ENCODE measurements around the gene HDAC8. TPM values are rescaled to one million over a fixed set of nuclear protein-coding genes. Genes with fewer than 3 reads are reported as not detected.

The HDAC8 gene
- total RNA-seq, 2 experiments from 2014 or later = 32.5 to 40.0 TPM

- H3K9me3 ChIP-seq (ENCODE audit: low read length) = no peaks in the 10 kb centered on the region
- H3K36me3 ChIP-seq (ENCODE audit: insufficient read depth, low read length) = no peaks in the 10 kb centered on the region
- no peak for DNase-seq (ENCODE audit: low spot score)
- CTCF ChIA-PET (ENCODE audit: unreplicated experiment) = no interaction called here
- H2AFZ ChIP-seq (ENCODE audit: low read length) = no peak overlapping the region
- no peaks in the 10 kb centered on the region for H3K9me2 ChIP-seq (ENCODE audit: insufficient read depth, low read length)
- H3K4me1 ChIP-seq (ENCODE audit: insufficient read depth, low read length, poor library complexity, severe bottlenecking) = no peaks in the 10 kb centered on the region
- no peak overlapping the region for H3K4me2 ChIP-seq (ENCODE audit: low read length)
- intact Hi-C loops (cut with micrococcal nuclease; ENCODE audit: unreplicated experiment) = no loop called here
- POLR2A ChIA-PET = no interaction called here
- H4K20me1 ChIP-seq (ENCODE audit: insufficient read depth, low read length) = no peaks in the 10 kb centered on the region
- no peak overlapping the region for H3K4me3 ChIP-seq (ENCODE audit: low read depth, low read length, poor library complexity, severe bottlenecking)
- H3K79me2 ChIP-seq (ENCODE audit: insufficient read depth, low read depth, low read length) = no peaks in the 10 kb centered on the region
- BruUV-seq (replicated peaks) = no TSS peak
- no peak overlapping the region for H3K27ac ChIP-seq (ENCODE audit: low read depth, low read length, poor library complexity, severe bottlenecking)
- TF ChIP-seq CTCF (conservative IDR thresholded peaks at IDR 0.05; ENCODE audit: low read length) = no peak
- no peak for TF ChIP-seq EZH2phosphoT487 (IDR thresholded peaks at IDR 0.05; ENCODE audit: borderline replicate concordance, low read depth, low read length)
These were observed 263.2 kb downstream of the HDAC8 start for GRCh38 chrX:72309297-72310071.

GRCh38 chrX:72308566-72309296, 263.9 kb downstream of the HDAC8 start:
- CTCF ChIA-PET (ENCODE audit: unreplicated experiment) = no interaction called here
- H3K9me2 ChIP-seq (ENCODE audit: insufficient read depth, low read length) = no peaks in the 10 kb centered on the region
- no peaks in the 10 kb centered on the region for H3K36me3 ChIP-seq (ENCODE audit: insufficient read depth, low read length)
- intact Hi-C loops (cut with micrococcal nuclease; ENCODE audit: unreplicated experiment) = no loop called here
- BruUV-seq (replicated peaks) = no TSS peak
- POLR2A ChIA-PET = interaction anchor here (1.3 kb wide), 1 partner anchor 33 kb away, joined by 3 read pairs; no protein-coding TSS in a partner anchor
- H3K79me2 ChIP-seq (ENCODE audit: insufficient read depth, low read depth, low read length) = no peaks in the 10 kb centered on the region
- H3K4me1 ChIP-seq (ENCODE audit: insufficient read depth, low read length, poor library complexity, severe bottlenecking) = no peaks in the 10 kb centered on the region
- no peaks in the 10 kb centered on the region for H3K9me3 ChIP-seq (ENCODE audit: low read length)
- H3K4me2 ChIP-seq (ENCODE audit: low read length) = no peak overlapping the region
- no peak overlapping the region for H2AFZ ChIP-seq (ENCODE audit: low read length)
- no peak for DNase-seq (ENCODE audit: low spot score)
- H3K27ac ChIP-seq (ENCODE audit: low read depth, low read length, poor library complexity, severe bottlenecking) = no peak overlapping the region
- no peak overlapping the region for H3K4me3 ChIP-seq (ENCODE audit: low read depth, low read length, poor library complexity, severe bottlenecking)
- H4K20me1 ChIP-seq (ENCODE audit: insufficient read depth, low read length) = no peaks in the 10 kb centered on the region
- no peak for TF ChIP-seq EZH2phosphoT487 (IDR thresholded peaks at IDR 0.05; ENCODE audit: borderline replicate concordance, low read depth, low read length)
- TF ChIP-seq CTCF (conservative IDR thresholded peaks at IDR 0.05; ENCODE audit: low read length) = no peak

- H2AFZ ChIP-seq (ENCODE audit: low read length) = no peak overlapping the region
These were observed 264.5 kb downstream of the HDAC8 start for GRCh38 chrX:72308209-72308565.

More at GRCh38 chrX:72308209-72308565, 264.5 kb downstream of the HDAC8 start:
- H3K9me3 ChIP-seq (ENCODE audit: low read length) = no peaks in the 10 kb centered on the region
- DNase-seq (ENCODE audit: low spot score) = no peak
- no peaks in the 10 kb centered on the region for H3K36me3 ChIP-seq (ENCODE audit: insufficient read depth, low read length)
- ChIA-PET POLR2A (interaction anchor here (1.3 kb wide), 1 partner anchor 33 kb away, joined by 3 read pairs; no protein-coding TSS in a partner anchor), CTCF (ENCODE audit: unreplicated experiment) (no interaction called here)
- no peak for TF ChIP-seq CTCF (conservative IDR thresholded peaks at IDR 0.05; ENCODE audit: low read length)
- TF ChIP-seq EZH2phosphoT487 (IDR thresholded peaks at IDR 0.05; ENCODE audit: borderline replicate concordance, low read depth, low read length) = no peak
- no peaks in the 10 kb centered on the region for H4K20me1 ChIP-seq (ENCODE audit: insufficient read depth, low read length)
- no peak overlapping the region for H3K4me2 ChIP-seq (ENCODE audit: low read length)
- no peaks in the 10 kb centered on the region for H3K79me2 ChIP-seq (ENCODE audit: insufficient read depth, low read depth, low read length)
- intact Hi-C loops (cut with micrococcal nuclease; ENCODE audit: unreplicated experiment) = no loop called here
- no peak overlapping the region for H3K27ac ChIP-seq (ENCODE audit: low read depth, low read length, poor library complexity, severe bottlenecking)
- BruUV-seq (replicated peaks) = no TSS peak
- no peak overlapping the region for H3K4me3 ChIP-seq (ENCODE audit: low read depth, low read length, poor library complexity, severe bottlenecking)
- H3K4me1 ChIP-seq (ENCODE audit: insufficient read depth, low read length, poor library complexity, severe bottlenecking) = no peaks in the 10 kb centered on the region
- H3K9me2 ChIP-seq (ENCODE audit: insufficient read depth, low read length) = no peaks in the 10 kb centered on the region

Measured in OCI-LY7 (cell line).